GM12878 (cell line): ENCODE results near the gene RSPRY1.

Source experiments
- CEBPB ChIP-seq, 2 experiments: fragments of 150-350 bp in 1 of 2; IDR thresholded peaks; 2 replicates each; pipeline ENCODE4 v1.6.1; 2012 to 2014; ENCODE audit warnings: low read depth in 2 of 2, low read length in 2 of 2, borderline replicate concordance in 1 of 2, inconsistent platforms in 1 of 2
- CTCF ChIP-seq, 3 experiments: IDR thresholded peaks in 2 of 3; conservative IDR thresholded peaks in 1 of 3; 2 replicates each; pipeline ENCODE4 v1.5.1; 2011; ENCODE audit warnings: low read depth in 3 of 3, low read length in 3 of 3, mild to moderate bottlenecking in 3 of 3, control low read depth in 2 of 3, moderate library complexity in 2 of 3, inconsistent platforms in 1 of 3, mixed read lengths in 1 of 3; ENCODE audit not compliant: control insufficient read depth in 2 of 3, insufficient read depth in 1 of 3; ENCODE audit errors: extremely low read depth in 1 of 3
- GATAD2B ChIP-seq: fragments of 450-650 bp; conservative IDR thresholded peaks from 2 replicates; pipeline ENCODE4 v1.6.1; 2017; ENCODE audit warnings: low read depth, mild to moderate bottlenecking, moderate library complexity
- HSF1 ChIP-seq: fragments of 150-350 bp; IDR thresholded peaks from 2 replicates; pipeline ENCODE4 v1.6.1; 2014; ENCODE audit warnings: mild to moderate bottlenecking, low read depth, low read length
- MEF2A ChIP-seq: IDR thresholded peaks from 2 replicates; pipeline ENCODE4 v1.6.1; 2011; ENCODE audit warnings: low read depth, mild to moderate bottlenecking, low read length, moderate library complexity; ENCODE audit not compliant: insufficient read depth
- PAX8 ChIP-seq: fragments of 450-650 bp; IDR thresholded peaks from 2 replicates; pipeline ENCODE4 v1.6.1; 2017; ENCODE audit warnings: mild to moderate bottlenecking, moderate library complexity
- PKNOX1 ChIP-seq: fragments of 450-650 bp; IDR thresholded peaks from 2 replicates; pipeline ENCODE4 v1.6.1; 2016; ENCODE audit warnings: mild to moderate bottlenecking
- POLR2AphosphoS5 ChIP-seq: IDR thresholded peaks from 2 replicates; pipeline ENCODE4 v1.6.1; 2011; ENCODE audit warnings: mild to moderate bottlenecking, low read length, inconsistent platforms
- RBBP5 ChIP-seq: fragments of 200-600 bp; sonication (generic); conservative IDR thresholded peaks from 2 replicates; pipeline ENCODE4 v1.6.1; 2016
- SREBF1 ChIP-seq: IDR thresholded peaks from 2 replicates; pipeline ENCODE4 v1.6.1; 2012; ENCODE audit warnings: mild to moderate bottlenecking, low read length
- SREBF2 ChIP-seq: IDR thresholded peaks from 2 replicates; pipeline ENCODE4 v1.6.1; 2012; ENCODE audit warnings: mild to moderate bottlenecking, low read length
- TBL1XR1 ChIP-seq: IDR thresholded peaks from 2 replicates; pipeline ENCODE4 v1.6.1; 2012; ENCODE audit warnings: low read depth, low read length, improper control_type of control experiment
- USF1 ChIP-seq: IDR thresholded peaks from 2 replicates; pipeline ENCODE4 v1.6.1; 2011; ENCODE audit warnings: borderline replicate concordance, low read depth, mild to moderate bottlenecking, moderate library complexity, mixed read lengths, low read length; ENCODE audit not compliant: insufficient read depth; ENCODE audit errors: extremely low read length

- TF ChIP-seq USF1 (no peak), POLR2AphosphoS5 (no peak), CTCF (IDR thresholded peaks at IDR 0.05 in 2 of 3, conservative IDR thresholded peaks at IDR 0.05 in 1 of 3; ENCODE audit: control insufficient read depth in 2 of 3, extremely low read depth in 1 of 3, insufficient read depth in 1 of 3, low read depth in 3 of 3, low read length in 3 of 3) (no peak), PAX8 (no peak), CEBPB (IDR thresholded peaks at IDR 0.05; ENCODE audit: borderline replicate concordance in 1 of 2, low read depth in 2 of 2, low read length in 2 of 2) (no peak), HSF1 (no peak), RBBP5 (no peak), SREBF1 (no peak), MEF2A (no peak), TBL1XR1 (no peak), GATAD2B (no peak; the same call in 1 of the 2 replicates), SREBF2 (no peak), PKNOX1 (no peak)
Measured at GRCh38 chr16:57289391-57290257, 103.5 kb downstream of the RSPRY1 start.
